ENCODE results near the gene PBXIP1.

GRCh38 chr1:155000411-155000725 is 44.5 kb upstream of the PBXIP1 start:
- no peak for TF ChIP-seq CTCF (IDR thresholded peaks at IDR 0.05; ENCODE audit: low read depth, low read length)
- no peak for TF ChIP-seq EZH2phosphoT487 (IDR thresholded peaks at IDR 0.05; ENCODE audit: low read depth)

Data from OCI-LY3 (cell line).